Cardiac muscle cell (in vitro differentiated cells and primary cell): ENCODE measurements around the gene TSKU. TPM values are rescaled to one million over a fixed set of nuclear protein-coding genes. Genes with fewer than 3 reads are reported as not detected.
A peak's percentile ranks its signal among the peaks of the same experiment; 100 is the strongest.

ENCODE experiments used
- DNase-seq, 2 donors: peaks; one replicate each; pipeline versions ENCODE4 v3.0.0 to v3.0.0-alpha.2; 2010 to 2017; ENCODE audit warnings: low read depth in 1 of 2, low spot score in 1 of 2
- H3K27ac ChIP-seq: fragments of 200-600 bp; sonication (generic); 2 replicates; pipeline ENCODE4 v1.5.1; 2016
- H3K27me3 ChIP-seq: fragments of 200-600 bp; sonication (generic); 2 replicates; pipeline ENCODE4 v1.6.0; 2016; ENCODE audit warnings: control low read depth
- H3K36me3 ChIP-seq: fragments of 200-600 bp; sonication (generic); 2 replicates; pipeline ENCODE4 v1.5.1; 2016; ENCODE audit warnings: control low read depth
- H3K4me1 ChIP-seq: fragments of 200-600 bp; sonication (generic); 2 replicates; pipeline ENCODE4 v1.8.1; 2017; ENCODE audit warnings: low read depth, mild to moderate bottlenecking, mixed run types
- H3K4me3 ChIP-seq: fragments of 200-600 bp; sonication (generic); 2 replicates; pipeline ENCODE4 v1.5.1; 2016; ENCODE audit warnings: mild to moderate bottlenecking
- H3K9me3 ChIP-seq: fragments of 200-600 bp; sonication (generic); 2 replicates; pipeline ENCODE4 v1.5.1; 2017; ENCODE audit warnings: low read depth, mild to moderate bottlenecking, control low read depth
- CTCF ChIP-seq: IDR thresholded peaks from 2 replicates; pipeline ENCODE4 v1.5.1; 2012; ENCODE audit warnings: low read depth, mild to moderate bottlenecking, low read length
- polyA plus RNA-seq: library from polyadenylated mRNA; unstranded; fragments of >200 nt; fragmentation: Nextera tagmentation; extraction: Ambion mirVana; gene quantifications from 2 replicates; pipeline ENCODE4 v1.2.1, GENCODE V29; 2016
- total RNA-seq: library from RNA; depleted of rRNA; stranded (reverse); fragments of >200 nt; gene quantifications from 2 replicates; pipeline ENCODE4 v1.2.3, GENCODE V29; 2016

The TSKU gene
- total and polyA plus RNA-seq, 2 experiments from 2014 or later: 33.4 to 33.6 TPM

DNA sequence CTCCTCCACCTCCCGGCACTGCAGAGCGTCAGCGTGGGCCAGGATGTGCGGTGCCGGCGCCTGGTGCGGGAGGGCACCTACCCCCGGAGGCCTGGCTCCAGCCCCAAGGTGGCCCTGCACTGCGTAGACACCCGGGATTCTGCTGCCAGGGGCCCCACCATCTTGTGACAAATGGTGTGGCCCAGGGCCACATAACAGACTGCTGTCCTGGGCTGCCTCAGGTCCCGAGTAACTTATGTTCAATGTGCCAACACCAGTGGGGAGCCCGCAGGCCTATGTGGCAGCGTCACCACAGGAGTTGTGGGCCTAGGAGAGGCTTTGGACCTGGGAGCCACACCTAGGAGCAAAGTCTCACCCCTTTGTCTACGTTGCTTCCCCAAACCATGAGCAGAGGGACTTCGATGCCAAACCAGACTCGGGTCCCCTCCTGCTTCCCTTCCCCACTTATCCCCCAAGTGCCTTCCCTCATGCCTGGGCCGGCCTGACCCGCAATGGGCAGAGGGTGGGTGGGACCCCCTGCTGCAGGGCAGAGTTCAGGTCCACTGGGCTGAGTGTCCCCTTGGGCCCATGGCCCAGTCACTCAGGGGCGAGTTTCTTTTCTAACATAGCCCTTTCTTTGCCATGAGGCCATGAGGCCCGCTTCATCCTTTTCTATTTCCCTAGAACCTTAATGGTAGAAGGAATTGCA lies 13.5 kb downstream of the TSKU start:
- DNase-seq: no peak
- Histone ChIP-seq H3K9me3 (no peaks in the 10 kb centered on the region), H3K4me1 (peaks cover 12% of the 10 kb centered on the region), H3K27ac (no peak overlapping the region), H3K27me3 (no peaks in the 10 kb centered on the region), H3K36me3 (peaks cover 6% of the 10 kb centered on the region), H3K4me3 (no peak overlapping the region)
- no peak for TF ChIP-seq CTCF

- H3K36me3 ChIP-seq: peaks cover 6% of the 10 kb centered on the region
- DNase-seq: no peak
- H3K4me3 ChIP-seq: no peak overlapping the region
- H3K4me1 ChIP-seq: peaks cover 12% of the 10 kb centered on the region
- no peak for TF ChIP-seq CTCF
- H3K9me3 ChIP-seq: no peaks in the 10 kb centered on the region
- H3K27ac ChIP-seq: no peak overlapping the region
- H3K27me3 ChIP-seq: no peaks in the 10 kb centered on the region
Observed at GRCh38 chr11:76797341-76798201, 14.4 kb downstream of the TSKU start.

- no peak for DNase-seq
- Histone ChIP-seq H3K4me1 (peaks cover 10% of the 10 kb centered on the region), H3K4me3 (no peak overlapping the region), H3K27ac (no peak overlapping the region), H3K36me3 (peaks cover 6% of the 10 kb centered on the region), H3K9me3 (no peaks in the 10 kb centered on the region), H3K27me3 (no peaks in the 10 kb centered on the region)
- TF ChIP-seq CTCF: no peak
Observed at GRCh38 chr11:76798202-76798581, 15.0 kb downstream of the TSKU start.

- TF ChIP-seq CTCF: no peak
- DNase-seq: no peak
- H3K4me1 ChIP-seq: peaks cover 5% of the 10 kb centered on the region
- H3K9me3 ChIP-seq: no peaks in the 10 kb centered on the region
- peaks cover 6% of the 10 kb centered on the region for H3K36me3 ChIP-seq
- H3K4me3 ChIP-seq: no peak overlapping the region
- H3K27me3 ChIP-seq: no peaks in the 10 kb centered on the region
- H3K27ac ChIP-seq: no peak overlapping the region
Observed at GRCh38 chr11:76798671-76799065, 15.5 kb downstream of the TSKU start.

- H3K36me3 ChIP-seq: peaks cover 6% of the 10 kb centered on the region
- H3K4me1 ChIP-seq: no peaks in the 10 kb centered on the region
- no peak overlapping the region for H3K27ac ChIP-seq
- peak overlapping the region; percentile 8 for H3K4me3 ChIP-seq
- no peaks in the 10 kb centered on the region for H3K9me3 ChIP-seq
- peak; percentile 88 to 90 for DNase-seq
- H3K27me3 ChIP-seq: no peaks in the 10 kb centered on the region
- peak; percentile 91 for TF ChIP-seq CTCF
Observed at GRCh38 chr11:76799066-76799804, 16.1 kb downstream of the TSKU start.
